HG03565 (cell line): ENCODE measurements around the gene ADCY10.
"Not testable (repeated sequence)": the region's sequence is repeated elsewhere in the genome, so short reads cannot be mapped to it uniquely, and the experiment has no call there.

Source experiments
- ATAC-seq: cut with Tn5 transposase; IDR thresholded peaks from one replicate; pipeline ENCODE4 v1.9.1; 2021; ENCODE audit warnings: mild to moderate bottlenecking, moderate library complexity; ENCODE audit not compliant: unreplicated experiment

Gene ADCY10

GRCh38 chr1:167860231-167860923 is 53.6 kb downstream of the ADCY10 start:
- ATAC-seq: no peak

DNA sequence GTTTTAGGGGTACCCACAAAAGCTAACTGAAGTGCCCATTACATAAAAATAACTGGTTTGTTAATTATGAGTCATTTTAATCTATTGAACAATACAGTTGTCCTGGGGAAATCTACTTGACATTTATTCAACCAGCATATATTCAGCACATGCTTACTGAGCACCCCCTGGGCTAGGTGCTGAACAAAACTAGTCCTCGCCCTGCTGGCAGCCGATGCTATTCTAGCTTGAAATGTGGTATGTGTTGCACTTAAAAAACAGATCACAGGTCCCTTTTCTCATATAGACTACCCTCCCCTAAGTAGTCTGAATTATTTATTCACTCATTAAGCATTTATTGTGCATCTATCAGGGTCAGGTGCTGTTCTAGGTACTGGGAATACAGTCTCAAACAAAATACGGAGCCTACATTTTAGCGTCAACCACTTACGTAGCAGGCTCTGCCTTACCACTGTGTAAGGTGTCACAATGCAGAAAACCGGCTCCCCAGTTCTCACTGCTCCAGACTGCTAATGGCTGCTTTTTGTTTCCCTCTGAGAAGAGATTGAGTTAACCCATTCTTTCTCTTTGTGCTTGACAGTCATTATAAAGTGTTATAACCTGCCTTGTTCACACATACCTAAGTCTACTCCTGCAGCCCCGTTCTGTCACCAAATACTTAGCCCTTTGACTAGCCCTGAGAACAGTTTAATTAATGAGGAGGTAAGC is 57.1 kb downstream of the ADCY10 start:
- no peak for ATAC-seq

DNA sequence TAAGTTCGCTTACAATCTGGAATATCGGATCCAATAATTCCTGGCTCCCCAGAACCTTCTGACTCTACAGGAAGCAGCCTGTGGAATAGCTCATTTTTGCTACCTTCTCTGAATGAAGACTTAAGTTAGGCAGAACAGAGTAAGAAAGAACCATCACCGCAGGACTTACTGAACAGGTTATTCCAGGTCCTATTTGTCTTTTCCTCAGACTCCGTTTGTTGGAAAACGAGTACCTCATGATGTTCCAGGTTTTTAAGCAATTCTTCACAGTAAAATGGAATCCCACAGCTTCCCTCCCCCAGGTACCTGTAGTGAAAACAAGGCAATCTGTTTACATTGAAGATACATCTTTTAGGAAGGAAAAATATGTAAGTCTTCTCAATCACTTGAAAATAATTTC is 59.8 kb downstream of the ADCY10 start:
- no peak for ATAC-seq

GRCh38 chr1:167849666-167850065 is 64.3 kb downstream of the ADCY10 start:
- no peak for ATAC-seq

- no peak for ATAC-seq
These were observed 71.1 kb downstream of the ADCY10 start for GRCh38 chr1:167842872-167843271.

GRCh38 chr1:167841530-167841929 is 72.4 kb downstream of the ADCY10 start:
- ATAC-seq: no peak

GRCh38 chr1:167839009-167839408 is 74.9 kb downstream of the ADCY10 start:
- ATAC-seq: no peak

GRCh38 chr1:167837326-167837725 is 76.6 kb downstream of the ADCY10 start:
- no peak for ATAC-seq

DNA sequence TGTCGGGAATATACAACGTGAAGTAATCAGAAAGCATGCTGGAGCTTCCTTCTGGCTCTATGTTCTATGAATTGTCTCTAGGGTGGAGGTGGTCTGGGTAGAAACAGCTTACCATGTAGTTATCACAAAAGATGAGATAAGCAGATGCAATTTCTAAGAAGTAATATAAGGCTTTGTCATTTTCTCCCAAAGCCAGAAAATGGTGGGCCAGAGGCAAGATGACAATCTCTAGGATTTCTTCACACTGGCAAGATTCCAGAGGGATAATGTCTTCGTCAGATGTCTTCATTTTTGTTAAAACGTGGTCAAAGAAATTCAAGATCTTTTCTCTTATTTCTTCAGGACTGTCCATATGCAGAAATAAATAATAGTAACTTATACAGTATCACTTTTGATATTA is 77.7 kb downstream of the ADCY10 start:
- ATAC-seq: no peak

DNA sequence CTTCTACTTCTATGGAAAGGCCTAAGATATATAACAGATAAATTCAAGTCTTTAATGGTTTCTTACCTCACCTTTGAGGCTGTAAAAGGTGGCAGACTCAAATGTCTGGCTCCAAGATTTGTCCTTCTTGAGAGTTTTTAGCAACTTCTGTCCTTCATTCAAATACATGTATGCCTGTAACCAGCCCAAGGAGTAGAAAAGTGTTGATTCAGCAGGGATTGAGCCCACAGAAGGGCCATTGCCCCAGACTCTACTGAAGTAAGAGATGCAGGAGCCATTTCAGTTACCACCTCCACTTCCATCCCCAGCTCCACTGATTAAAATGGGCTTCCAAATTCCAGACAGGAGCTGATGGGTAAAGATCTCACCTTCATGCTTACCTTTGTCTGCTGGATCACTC is 80.0 kb downstream of the ADCY10 start:
- no peak for ATAC-seq

GRCh38 chr1:167832693-167833092 is 81.2 kb downstream of the ADCY10 start:
- no peak for ATAC-seq

DNA sequence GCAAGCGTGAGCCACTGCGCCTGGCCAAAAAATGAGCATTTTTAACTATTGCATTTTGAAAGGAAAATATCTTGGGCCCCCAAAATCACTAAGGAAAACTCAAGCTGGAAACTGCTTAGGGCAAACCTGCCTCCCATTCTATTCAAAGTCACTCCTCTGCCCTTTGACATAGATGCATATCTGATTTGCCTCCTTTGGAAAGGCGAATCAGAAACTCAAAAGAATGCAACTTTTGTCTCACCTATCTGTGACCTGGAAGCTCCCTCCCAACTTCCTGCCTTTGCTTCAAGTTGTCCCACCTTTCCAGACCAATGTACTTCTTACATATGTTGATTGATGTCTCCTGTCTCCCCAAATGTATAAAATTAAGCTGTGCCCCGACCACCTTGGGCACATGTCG is 83.3 kb downstream of the ADCY10 start:
- not testable (repeated sequence) for ATAC-seq

DNA sequence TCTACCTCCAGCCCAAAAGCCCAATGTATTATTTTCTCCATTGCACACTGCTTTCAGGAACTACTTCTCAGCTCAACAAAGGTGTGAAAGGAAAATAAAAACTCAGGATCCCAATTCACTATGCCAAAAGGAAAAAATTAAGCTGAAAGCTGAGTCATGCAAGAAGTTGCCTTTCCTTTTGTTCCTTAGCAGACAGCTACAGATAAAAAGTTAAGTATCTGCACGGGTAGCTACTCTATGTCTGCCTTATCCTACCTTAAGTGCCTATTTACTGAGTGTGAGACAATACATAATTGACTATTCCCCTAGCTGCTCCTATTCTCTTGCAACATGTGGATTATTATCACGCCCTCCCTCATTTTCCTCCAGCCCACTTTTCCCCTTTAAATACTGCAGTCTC is 84.1 kb downstream of the ADCY10 start:
- ATAC-seq: no peak

GRCh38 chr1:167826127-167826526 is 87.8 kb downstream of the ADCY10 start:
- no peak for ATAC-seq

- ATAC-seq: no peak
These were observed 88.4 kb downstream of the ADCY10 start for GRCh38 chr1:167825419-167826079.

DNA sequence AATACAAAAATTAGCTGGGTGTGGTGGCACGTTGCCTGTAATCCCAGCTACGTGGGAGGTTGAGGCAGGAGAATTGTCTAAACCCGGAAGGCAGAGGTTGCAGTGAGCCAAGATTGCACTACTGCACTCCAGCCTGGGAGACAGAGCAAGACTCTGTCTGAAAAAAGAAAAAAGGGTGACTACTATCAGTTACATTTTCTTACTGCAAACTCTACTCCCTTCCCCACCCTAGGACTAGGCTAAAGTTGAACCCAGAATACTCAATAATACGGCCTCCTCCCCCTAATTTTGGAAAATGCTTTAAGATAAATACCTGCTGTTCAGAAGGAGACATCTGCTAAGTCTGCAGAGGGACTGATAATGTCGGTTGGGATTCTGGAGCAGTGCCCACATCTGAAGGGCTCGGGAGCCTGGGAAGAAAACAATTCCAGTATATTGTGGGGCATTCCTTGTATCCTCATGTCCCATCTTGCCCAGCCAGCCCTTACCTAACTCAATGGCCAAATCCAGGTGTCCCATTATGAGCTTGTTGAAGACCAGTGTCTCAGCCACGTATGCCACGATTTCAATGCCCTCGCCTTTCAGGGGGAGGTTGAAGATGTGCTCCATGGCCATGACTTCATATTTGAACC is 89.7 kb downstream of the ADCY10 start:
- no peak for ATAC-seq

- no peak for ATAC-seq
These were observed 91.8 kb downstream of the ADCY10 start for GRCh38 chr1:167821969-167822685.

- no peak for ATAC-seq
These were observed 92.6 kb downstream of the ADCY10 start for GRCh38 chr1:167821356-167821685.

DNA sequence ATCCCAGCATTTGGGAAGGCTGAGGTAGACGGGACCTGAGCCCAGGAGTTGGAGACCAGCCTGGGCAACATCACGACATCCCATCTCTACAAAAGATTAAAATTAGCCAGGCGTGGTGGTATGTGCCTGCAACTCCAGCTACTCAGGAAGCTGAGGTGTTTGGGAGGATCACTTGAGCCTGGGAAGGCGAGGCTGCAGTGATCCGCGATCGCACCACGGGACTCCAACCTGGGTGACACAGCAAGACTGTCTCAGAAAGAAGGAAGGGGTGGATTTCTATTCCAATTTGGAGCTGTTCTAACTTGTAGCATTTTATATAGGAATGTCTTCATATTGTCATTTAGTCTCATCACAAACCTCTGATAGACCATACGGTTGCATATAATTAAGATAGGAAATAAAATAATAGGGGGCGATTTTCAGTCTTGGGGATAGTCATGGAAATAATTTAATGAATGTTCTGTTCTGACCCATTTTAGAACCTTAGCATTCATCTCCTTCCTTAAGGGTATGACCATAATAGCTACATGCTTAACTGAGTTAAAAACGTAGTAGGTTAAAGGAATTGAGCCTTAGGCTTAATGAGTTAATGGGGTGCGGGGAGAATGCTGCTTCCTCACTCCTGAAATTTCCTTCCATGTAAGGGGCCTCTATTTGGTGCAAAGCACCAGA is 93.1 kb downstream of the ADCY10 start:
- no peak for ATAC-seq

- ATAC-seq: no peak
These were observed 93.9 kb downstream of the ADCY10 start for GRCh38 chr1:167819849-167820683.
